ENCODE data around the gene PPP1R37. TPM values are rescaled to one million over a fixed set of nuclear protein-coding genes. Genes with fewer than 3 reads are reported as not detected.
A peak's percentile ranks its signal among the peaks of the same experiment; 100 is the strongest.

PPP1R37 gene
- total and polyA plus RNA-seq, 4 donors, result 19.2 to 39.7 (median 25.9) TPM

GRCh38 chr19:45159210-45159970 lies 66.4 kb downstream of the PPP1R37 start:
- no peak overlapping the region for H3K9ac ChIP-seq (ENCODE audit: insufficient read depth in 1 of 2, low read length in 2 of 2)
- TF ChIP-seq CTCF (IDR thresholded peaks at IDR 0.05; ENCODE audit: control extremely low read depth, extremely low read depth), result no peak
- H3K27ac ChIP-seq (ENCODE audit: low read depth in 1 of 2, low read length in 1 of 2), result no peak overlapping the region
- peaks cover 0 to 4% (median 2%) of the 10 kb centered on the region in 3 donors for H3K27me3 ChIP-seq (ENCODE audit: control insufficient read depth in 3 of 3, insufficient read depth in 3 of 3, low read length in 2 of 3)
- WGBS, 2 donors, result 83 to 87% methylated on average over 12 of the region's 12 CpGs
- H3K36me3 ChIP-seq (ENCODE audit: control insufficient read depth in 4 of 4, insufficient read depth in 4 of 4, low read length in 4 of 4), result no peaks in the 10 kb centered on the region
- H3K4me1 ChIP-seq (ENCODE audit: control insufficient read depth in 5 of 5, insufficient read depth in 5 of 5, low read length in 5 of 5), result peaks cover 0 to 2% (median 0%) of the 10 kb centered on the region in 5 donors
- no peak overlapping the region for H3K4me3 ChIP-seq
- no peak for ATAC-seq (ENCODE audit: insufficient read depth, low FRiP score)
- no peaks in the 10 kb centered on the region for H3K9me3 ChIP-seq (ENCODE audit: control insufficient read depth in 4 of 4, insufficient read depth in 3 of 4, low read length in 3 of 4)
- no peak for DNase-seq

- Histone ChIP-seq H3K9ac (ENCODE audit: insufficient read depth in 1 of 2, low read length in 2 of 2) (no peak overlapping the region), H3K4me3 (no peak overlapping the region), H3K27me3 (ENCODE audit: control insufficient read depth in 3 of 3, insufficient read depth in 3 of 3, low read length in 2 of 3) (peaks cover 0 to 2% (median 0%) of the 10 kb centered on the region in 3 donors), H3K9me3 (ENCODE audit: control insufficient read depth in 4 of 4, insufficient read depth in 3 of 4, low read length in 3 of 4) (no peaks in the 10 kb centered on the region), H3K4me1 (ENCODE audit: control insufficient read depth in 5 of 5, insufficient read depth in 5 of 5, low read length in 5 of 5) (peaks cover 0 to 8% (median 0%) of the 10 kb centered on the region in 5 donors), H3K36me3 (ENCODE audit: control insufficient read depth in 4 of 4, insufficient read depth in 4 of 4, low read length in 4 of 4) (no peaks in the 10 kb centered on the region), H3K27ac (ENCODE audit: low read depth in 1 of 2, low read length in 1 of 2) (no peak overlapping the region)
- ATAC-seq (ENCODE audit: insufficient read depth, low FRiP score) (no peak), DNase-seq (no peak)
- 87 to 93% methylated on average over 10 of the region's 10 CpGs for WGBS, 2 donors
- TF ChIP-seq CTCF (IDR thresholded peaks at IDR 0.05; ENCODE audit: control extremely low read depth, extremely low read depth), result no peak
These were observed 67.0 kb downstream of the PPP1R37 start for GRCh38 chr19:45159971-45160324.

GRCh38 chr19:45160870-45161737 lies 68.1 kb downstream of the PPP1R37 start, which contains the start of gene NKPD1:
Gene NKPD1 (minus strand): TSS chr19:45160982. CDS start chr19:45160150, 832 bp downstream.
- no peak for ATAC-seq (ENCODE audit: insufficient read depth, low FRiP score)
- peaks cover 0 to 2% (median 0%) of the 10 kb centered on the region in 3 donors for H3K27me3 ChIP-seq (ENCODE audit: control insufficient read depth in 3 of 3, insufficient read depth in 3 of 3, low read length in 2 of 3)
- DNase-seq, result peak in 2 of 3 donors; percentile 42 to 61
- peaks cover 0 to 9% (median 0%) of the 10 kb centered on the region in 5 donors for H3K4me1 ChIP-seq (ENCODE audit: control insufficient read depth in 5 of 5, insufficient read depth in 5 of 5, low read length in 5 of 5)
- no peak for TF ChIP-seq CTCF (IDR thresholded peaks at IDR 0.05; ENCODE audit: control extremely low read depth, extremely low read depth)
- 47 to 63% methylated on average over 29 of the region's 29 CpGs for WGBS, 2 donors
- no peaks in the 10 kb centered on the region for H3K36me3 ChIP-seq (ENCODE audit: control insufficient read depth in 4 of 4, insufficient read depth in 4 of 4, low read length in 4 of 4)
- no peak within 1 kb of the TSS for H3K9ac ChIP-seq (ENCODE audit: insufficient read depth in 1 of 2, low read length in 2 of 2)
- H3K27ac ChIP-seq (ENCODE audit: low read depth in 1 of 2, low read length in 1 of 2), result no peak within 1 kb of the TSS
- no peak within 1 kb of the TSS for H3K4me3 ChIP-seq
- no peaks in the 10 kb centered on the region for H3K9me3 ChIP-seq (ENCODE audit: control insufficient read depth in 4 of 4, insufficient read depth in 3 of 4, low read length in 3 of 4)
